Stimulated activated CD4-positive, alpha-beta T cell treated with anti-CD3 and anti-CD28 coated beads, Interleukin-12 subunit alpha, Interleukin-12 subunit beta, amount 100 ng/mL, for 24 hours (primary cell): Measurements from ENCODE around the gene VIPR2.

Source experiments
- DNase-seq, 2 experiments: peaks; one replicate each; pipeline ENCODE4 v3.0.0-alpha.2; 2020; ENCODE audit warnings: low read depth in 2 of 2

VIPR2 gene

DNA sequence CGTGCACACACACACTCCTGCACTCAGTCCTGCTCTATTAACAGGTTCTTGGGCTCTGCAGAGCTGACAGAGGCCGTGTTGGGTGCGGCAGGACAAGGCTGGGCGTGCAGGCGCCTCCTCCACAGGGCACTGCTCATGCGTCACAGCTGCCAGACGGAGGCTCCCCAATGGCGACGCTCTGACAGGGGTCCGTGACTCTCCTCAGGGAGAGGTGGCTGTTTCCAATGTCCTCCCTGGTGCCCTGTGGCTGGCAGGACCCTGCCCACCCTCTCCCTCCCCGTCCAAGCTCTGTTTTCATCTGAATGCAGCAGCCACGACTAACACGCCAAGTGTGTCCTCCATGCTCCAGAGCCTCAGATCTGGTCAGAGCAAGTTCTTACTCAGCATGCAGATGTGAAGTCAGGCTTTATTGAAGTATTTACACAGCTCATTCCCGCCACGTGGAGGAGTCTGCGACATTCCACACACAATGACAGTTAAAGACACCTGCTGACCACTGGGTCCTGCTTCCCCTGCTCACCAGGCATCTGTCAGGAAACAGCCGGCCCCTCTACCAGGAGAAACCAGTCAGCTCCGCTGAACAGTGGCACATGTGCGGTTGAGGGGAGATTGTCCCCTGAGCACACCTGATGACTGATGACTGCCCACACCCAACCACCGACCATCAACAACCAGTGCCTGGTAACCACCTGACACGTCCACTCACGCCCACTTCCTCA, 116.7 kb downstream of the VIPR2 start:
- no peak for DNase-seq

GRCh38 chr7:159027056-159027788, 117.4 kb downstream of the VIPR2 start:
- no peak for DNase-seq

DNA sequence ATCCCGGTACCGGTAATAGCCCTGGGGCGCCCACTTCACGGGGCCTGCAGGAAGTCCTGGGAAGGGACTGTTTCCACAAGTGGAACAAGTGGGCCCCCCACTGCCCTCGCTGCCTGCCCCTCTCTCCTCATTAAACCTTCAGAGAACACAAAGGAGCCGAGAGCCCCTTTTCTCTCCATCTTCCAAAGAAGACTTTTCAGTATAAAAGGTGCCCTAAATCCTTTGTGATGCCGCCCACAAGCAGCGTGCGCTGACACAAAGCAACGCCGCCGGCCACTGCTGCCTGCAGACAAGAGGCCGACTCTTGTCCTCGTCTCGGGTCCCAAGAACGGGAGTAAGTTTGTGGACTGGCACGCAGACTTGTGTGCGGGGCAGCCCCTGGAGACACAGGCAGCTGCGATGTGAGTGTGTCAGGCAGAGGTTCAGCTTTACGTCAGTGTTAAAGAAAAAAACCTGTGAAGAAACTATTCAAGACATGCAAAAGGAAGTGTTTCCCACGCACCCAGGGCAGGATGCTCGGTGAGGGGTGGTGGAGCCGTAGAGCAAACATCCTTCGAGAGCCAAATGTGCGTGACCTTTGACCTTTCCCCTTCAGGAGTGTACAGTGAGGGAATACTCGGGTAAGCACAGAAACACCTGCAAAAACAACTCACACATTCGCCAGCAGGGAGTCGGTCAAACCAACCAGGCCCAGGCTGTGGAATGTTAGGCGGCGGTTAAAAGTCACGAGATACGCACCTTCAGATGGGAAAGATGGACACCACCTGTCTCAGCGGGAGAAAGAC, 118.2 kb downstream of the VIPR2 start:
- DNase-seq: no peak

- DNase-seq: no peak
These were observed 119.4 kb downstream of the VIPR2 start for GRCh38 chr7:159025161-159025779.

DNA sequence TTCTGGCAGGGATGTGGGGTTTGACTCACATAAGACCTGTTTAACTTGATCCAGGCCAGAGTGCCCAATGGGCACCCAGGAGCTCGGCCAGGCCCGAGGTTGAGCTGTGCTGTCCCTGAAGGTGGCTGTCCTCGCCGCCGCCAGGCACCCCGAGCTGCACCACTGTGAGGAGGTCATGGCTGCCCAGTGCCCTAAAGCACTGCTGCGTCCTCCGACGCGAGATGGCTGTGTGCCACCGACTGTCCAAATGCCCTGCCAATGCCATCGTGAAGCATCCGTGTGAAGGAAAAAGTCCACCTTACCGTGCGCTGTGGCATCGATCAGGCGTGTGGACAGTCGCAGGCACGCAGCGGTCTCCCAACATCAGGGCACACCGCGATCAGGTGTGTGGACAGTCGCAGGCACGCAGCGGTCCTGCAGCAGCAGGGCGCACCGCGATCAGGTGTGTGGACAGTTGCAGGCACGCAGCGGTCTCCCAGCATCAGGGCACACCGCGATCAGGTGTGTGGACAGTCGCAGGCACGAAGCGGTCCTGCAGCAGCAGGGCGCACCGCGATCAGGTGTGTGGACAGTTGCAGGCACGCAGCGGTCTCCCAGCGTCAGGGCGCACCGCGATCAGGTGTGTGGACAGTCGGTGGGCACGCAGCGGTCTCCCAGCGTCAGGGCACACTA, 120.3 kb downstream of the VIPR2 start:
- no peak for DNase-seq

DNA sequence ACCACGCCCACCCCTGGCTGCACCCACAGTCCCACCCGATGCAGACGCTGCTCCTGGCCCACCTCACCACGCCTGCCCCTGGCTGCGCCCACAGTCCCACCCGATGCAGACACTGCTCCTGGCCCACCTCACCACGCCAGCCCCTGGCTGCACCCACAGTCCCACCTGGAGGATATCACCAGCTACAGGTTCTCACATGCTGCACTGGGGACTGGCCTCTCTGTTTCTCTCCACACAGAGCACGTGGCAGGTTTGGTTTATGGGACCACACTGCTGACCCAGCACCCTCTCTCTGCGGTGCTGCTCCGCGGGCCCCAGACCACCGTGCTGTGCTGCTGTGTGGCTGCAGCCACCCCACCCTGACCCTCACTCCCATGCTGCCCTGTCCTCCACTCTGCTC, 120.9 kb downstream of the VIPR2 start:
- no peak for DNase-seq

GRCh38 chr7:159023206-159023605, 121.5 kb downstream of the VIPR2 start:
- DNase-seq: no peak

DNA sequence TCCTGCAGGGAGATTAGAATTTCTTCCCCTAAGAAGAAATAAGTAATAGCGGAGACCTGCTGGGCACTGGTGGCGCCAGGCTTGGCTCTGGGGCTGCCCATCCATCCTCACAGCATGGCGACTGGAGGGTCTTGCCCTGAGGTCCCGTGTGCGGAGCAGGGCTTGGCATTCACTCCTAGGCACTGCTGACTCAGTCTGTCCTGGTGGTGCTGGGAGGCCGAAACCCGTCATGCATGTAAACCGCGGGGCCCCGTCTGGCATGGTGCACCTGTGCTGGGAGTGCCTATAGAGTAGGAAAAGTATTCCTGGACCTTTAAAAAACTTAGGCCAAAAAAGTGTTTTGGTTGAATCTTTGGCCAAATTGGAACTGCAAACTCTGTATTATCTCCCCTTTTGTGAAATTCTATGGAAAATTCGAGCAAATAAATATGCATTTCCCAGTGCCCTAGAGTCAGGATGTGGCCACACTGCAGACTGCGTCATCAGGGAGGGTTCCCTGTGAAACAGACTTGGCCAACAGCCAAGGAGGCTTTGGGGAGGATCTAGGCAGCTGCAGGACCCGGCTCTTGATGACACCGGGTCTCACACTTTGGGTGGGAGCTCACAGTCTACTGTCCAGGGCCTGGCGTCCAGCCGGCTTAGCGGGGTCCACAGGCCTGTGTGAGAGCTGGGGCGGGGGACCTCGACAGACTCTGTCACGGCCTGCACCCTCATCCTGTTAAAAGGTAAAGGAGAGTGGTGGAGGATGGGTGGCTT, 122.3 kb downstream of the VIPR2 start:
- DNase-seq: no peak

DNA sequence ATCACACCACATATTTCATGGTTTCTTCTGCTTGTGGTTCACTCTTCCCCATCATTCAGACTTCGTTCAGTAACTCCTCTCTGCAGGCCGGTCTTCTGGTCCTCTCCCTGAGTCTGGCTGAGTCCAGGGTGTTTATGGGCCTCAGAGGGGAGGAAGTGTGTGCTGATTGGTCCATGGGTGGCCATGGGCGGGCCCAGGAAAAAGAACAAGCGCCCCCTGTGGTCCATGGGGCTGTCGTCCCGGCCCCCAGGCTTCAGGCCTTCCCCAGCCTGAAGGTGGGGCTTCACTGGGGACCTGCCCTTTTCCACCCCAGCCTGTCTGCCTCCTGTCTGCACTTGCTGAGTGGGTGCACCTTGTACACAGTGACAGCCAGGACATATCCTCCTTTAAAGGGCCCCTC, 123.7 kb downstream of the VIPR2 start:
- no peak for DNase-seq

DNA sequence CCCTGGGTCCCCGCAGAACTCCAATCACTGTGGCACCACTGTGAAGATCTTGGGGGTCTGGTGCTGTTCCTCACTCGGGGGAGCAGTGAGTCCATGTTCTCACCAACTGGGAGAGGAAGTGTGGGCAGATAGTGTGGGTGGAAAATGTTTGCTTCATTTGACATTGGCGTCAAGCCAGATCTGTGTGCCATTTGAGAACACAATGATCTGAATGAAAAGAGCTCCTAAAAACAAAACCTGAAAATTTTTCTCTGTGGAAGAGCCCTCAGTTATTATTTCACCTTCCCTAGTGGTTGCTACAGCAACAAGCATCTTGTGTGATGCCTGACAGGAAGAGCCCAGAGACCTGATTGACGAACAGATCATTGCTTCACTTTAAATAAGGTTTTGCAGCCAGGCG, 125.6 kb downstream of the VIPR2 start:
- no peak for DNase-seq

DNA sequence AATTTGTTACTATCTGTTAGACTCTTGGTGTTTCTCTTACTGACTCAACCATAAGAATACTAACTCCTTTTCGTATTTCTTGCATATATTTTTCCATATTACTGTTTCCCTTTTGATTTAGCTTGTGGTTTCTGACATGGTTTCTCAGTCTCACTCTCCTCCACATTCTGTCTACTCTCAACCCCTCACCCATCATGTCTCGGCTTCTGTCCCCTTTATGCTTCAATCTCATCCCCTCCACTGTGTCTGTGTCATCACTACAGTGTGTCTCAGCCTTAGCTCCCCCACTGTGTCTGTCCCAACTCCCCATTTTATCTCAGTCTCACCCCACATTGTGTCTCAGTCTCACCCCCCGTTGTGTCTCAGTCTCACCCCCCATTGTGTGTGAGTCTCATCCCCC, 126.9 kb downstream of the VIPR2 start:
- DNase-seq: no peak

DNA sequence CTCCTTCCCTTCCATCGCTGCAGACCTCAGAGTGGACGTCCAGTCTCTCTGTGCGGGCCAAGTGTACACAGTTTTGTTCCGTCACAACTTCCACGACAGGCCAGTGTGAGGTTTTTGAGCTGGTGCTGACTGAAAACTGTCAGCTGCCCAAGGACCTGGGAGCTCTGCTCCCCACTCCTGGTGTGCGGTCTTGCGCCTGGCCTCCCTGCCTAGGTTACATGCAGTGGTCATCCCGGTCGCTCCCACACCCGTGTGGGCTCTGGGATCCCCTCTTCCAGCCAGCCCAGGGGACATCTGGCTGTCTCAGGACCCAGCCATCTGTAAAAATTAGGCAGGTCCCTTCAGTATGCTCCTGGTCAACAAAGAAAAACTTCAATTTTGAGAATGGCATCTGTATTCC, 127.5 kb downstream of the VIPR2 start:
- DNase-seq: no peak

GRCh38 chr7:159016591-159016990, 128.1 kb downstream of the VIPR2 start:
- no peak for DNase-seq

DNA sequence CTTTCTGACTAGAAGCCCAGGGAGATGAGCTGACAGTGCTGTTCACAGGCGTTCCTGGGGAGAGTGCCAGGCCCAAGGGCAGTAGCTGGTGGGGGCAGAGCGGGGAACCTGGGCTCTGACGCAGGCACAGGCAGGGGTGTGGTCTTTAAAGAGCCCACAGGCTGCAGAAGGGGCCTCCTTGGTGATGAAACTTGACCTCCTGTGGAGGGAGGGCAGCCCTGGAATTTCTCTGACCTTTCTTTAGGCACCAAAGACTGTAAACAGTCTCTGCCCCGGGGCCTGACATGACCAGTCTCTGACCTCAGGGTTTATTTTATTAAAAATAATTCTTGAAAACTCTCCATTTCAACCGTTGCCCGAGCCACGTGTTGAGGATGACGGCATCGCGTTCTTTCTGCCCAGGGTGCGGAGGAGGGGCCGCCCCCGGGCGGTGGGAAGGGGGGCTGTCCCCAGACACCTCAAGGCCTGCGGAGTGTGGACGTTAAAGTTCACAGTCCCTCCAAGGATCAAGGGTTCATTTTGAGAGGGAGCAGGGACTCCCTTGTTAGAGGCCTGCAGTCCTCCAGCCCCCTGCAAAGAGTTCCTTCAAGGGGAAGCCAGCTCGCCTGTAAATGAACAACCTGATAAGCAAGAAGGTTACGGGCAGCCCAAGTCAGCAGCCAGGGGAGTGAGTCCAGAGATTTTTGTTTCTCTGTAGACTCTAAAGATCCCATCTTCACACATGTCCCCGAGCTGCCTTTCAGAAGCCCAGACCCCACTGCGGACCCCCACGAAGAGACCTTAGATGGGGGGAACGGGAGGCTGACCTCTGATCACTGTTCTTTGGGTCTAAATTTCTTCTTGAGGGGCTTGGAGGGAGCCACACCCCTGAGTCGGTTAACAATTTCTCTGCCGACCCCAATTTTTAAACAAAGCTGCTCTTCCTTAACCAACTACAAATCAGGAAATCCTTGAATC, 128.9 kb downstream of the VIPR2 start:
- no peak for DNase-seq

DNA sequence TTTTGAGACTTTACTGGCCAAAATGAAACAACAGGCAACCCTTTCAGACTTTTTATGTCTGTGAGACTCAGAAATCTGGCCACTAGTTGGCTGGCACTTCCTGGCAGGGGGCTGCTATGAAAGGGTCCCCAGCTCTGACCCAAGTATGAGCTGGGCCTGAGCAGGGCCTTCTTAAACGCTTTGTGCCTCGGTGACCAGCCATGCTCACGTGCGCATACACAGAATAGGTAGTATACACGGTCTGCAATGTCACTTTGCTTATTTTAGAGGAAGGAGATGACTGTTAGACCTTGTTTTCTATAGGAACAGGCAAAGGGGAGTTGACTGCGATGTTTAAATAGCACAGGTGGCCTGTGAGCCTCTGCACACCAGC, 129.6 kb downstream of the VIPR2 start:
- no peak for DNase-seq

- DNase-seq: no peak
These were observed 130.2 kb downstream of the VIPR2 start for GRCh38 chr7:159014297-159015062.

DNA sequence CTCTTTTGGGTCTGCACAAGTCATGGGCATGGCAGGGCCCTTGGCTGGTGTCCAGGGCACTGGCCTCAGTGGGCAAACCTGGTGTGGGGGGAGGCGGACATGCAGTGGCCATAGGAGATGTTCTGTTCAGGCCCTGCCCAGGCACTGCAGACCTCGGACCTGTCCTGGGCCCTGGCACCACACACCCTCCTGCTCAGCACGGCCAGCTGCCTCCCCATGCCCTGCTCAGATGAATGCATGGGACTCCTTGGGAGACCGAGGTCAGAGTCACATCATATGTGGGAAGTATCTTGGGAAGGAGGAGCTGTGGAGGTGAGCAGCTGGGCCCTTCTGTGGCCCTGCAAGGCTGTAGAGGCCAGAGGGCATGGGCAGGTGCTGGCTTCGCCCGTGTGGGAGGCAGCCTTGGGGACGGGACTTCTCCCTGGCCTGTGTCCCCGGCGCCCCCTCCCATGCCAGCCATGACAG, 130.8 kb downstream of the VIPR2 start:
- DNase-seq: no peak

DNA sequence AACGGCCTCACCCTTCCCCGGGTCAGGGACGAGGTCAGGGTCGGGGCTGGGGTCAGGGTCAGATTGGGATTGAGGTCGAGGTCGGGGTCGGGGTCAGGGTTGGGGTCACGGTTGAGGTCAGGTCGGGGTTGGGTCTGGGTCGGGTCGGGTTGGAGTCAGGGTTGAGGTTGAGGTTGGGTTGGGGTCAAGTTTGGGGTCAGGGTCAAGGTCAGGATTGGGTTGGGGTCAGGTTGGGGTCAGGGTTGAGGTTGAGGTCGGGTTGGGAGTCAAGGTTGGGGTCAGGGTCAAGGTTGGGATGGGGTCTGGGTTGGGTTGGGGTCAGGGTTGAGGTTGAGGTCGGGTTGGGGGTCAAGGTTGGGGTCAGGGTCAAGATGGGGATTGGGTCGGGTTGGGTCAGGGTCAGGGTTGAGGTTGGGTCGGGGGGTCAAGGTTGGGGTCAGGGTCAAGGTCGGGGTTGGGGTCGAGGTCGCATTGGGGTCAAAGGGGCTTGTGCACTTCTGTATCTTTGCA, 131.4 kb downstream of the VIPR2 start:
- no peak for DNase-seq
